Neural progenitor cell (in vitro differentiated cells): ENCODE data around the gene LZTS2.

ENCODE experiments used
- EZH2 ChIP-seq: fragments of 200-600 bp; sonication (generic); IDR thresholded peaks from 2 replicates; pipeline ENCODE4 v1.6.1; 2017; ENCODE audit warnings: antibody characterized with exemption, mild to moderate bottlenecking, moderate library complexity
- EZH2phosphoT487 ChIP-seq: fragments of 200-600 bp; sonication (generic); IDR thresholded peaks from 2 replicates; pipeline ENCODE4 v1.6.1; 2017; ENCODE audit warnings: antibody characterized with exemption
- TF ChIP-seq, protein P1 (sequence below): fragments of 200-600 bp; sonication (generic); IDR thresholded peaks from 2 replicates; pipeline ENCODE4 v1.5.1; 2017; ENCODE audit warnings: antibody characterized with exemption, mild to moderate bottlenecking

DNA sequence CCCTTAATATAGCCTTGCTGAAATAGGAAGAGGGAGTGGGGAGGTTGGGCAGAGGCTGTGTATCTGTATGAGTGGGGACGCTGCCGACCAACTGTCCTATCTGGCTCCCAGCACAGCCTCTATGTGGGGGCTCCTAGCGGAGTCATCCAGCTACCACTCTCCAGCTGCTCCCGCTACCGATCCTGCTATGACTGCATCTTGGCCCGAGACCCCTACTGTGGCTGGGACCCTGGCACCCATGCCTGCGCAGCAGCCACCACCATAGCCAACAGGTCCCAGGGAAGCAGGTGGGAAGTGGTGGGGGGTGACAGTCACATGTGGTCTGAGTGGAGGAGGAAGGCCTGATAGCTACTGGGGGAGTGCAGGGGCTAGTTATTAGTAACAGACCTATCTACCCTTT lies 18.9 kb upstream of the LZTS2 start:
- TF ChIP-seq, protein P1, sequence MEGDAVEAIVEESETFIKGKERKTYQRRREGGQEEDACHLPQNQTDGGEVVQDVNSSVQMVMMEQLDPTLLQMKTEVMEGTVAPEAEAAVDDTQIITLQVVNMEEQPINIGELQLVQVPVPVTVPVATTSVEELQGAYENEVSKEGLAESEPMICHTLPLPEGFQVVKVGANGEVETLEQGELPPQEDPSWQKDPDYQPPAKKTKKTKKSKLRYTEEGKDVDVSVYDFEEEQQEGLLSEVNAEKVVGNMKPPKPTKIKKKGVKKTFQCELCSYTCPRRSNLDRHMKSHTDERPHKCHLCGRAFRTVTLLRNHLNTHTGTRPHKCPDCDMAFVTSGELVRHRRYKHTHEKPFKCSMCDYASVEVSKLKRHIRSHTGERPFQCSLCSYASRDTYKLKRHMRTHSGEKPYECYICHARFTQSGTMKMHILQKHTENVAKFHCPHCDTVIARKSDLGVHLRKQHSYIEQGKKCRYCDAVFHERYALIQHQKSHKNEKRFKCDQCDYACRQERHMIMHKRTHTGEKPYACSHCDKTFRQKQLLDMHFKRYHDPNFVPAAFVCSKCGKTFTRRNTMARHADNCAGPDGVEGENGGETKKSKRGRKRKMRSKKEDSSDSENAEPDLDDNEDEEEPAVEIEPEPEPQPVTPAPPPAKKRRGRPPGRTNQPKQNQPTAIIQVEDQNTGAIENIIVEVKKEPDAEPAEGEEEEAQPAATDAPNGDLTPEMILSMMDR: no peak
- TF ChIP-seq EZH2 (no peak), EZH2phosphoT487 (no peak)
